Mucosa of rectum (tissue), 2 donors: ENCODE results near the gene DMD.

Experiments used
- H3K27ac ChIP-seq, 2 donors: one replicate each; pipeline ENCODE4 v1.7.0; 2013; ENCODE audit warnings: inconsistent platforms in 2 of 2, low read depth in 2 of 2, low read length in 2 of 2
- H3K27me3 ChIP-seq, 2 donors: one replicate each; pipeline ENCODE4 v1.7.0; 2013; ENCODE audit warnings: low read length in 2 of 2; ENCODE audit not compliant: control insufficient read depth in 2 of 2, insufficient read depth in 2 of 2
- H3K36me3 ChIP-seq, 2 donors: one replicate each; pipeline ENCODE4 v1.7.0; 2013; ENCODE audit warnings: low read length in 2 of 2; ENCODE audit not compliant: control insufficient read depth in 2 of 2, insufficient read depth in 2 of 2
- H3K4me1 ChIP-seq, 2 donors: one replicate each; pipeline ENCODE4 v1.7.0; 2013; ENCODE audit warnings: low read length in 2 of 2, mild to moderate bottlenecking in 1 of 2; ENCODE audit not compliant: control insufficient read depth in 2 of 2, insufficient read depth in 2 of 2
- H3K4me3 ChIP-seq, 2 donors: one replicate each; pipeline ENCODE4 v1.7.0; 2013; ENCODE audit warnings: low read length in 2 of 2
- H3K9ac ChIP-seq, 2 donors: one replicate each; pipeline ENCODE4 v1.7.0; 2013; ENCODE audit warnings: low read length in 2 of 2, low read depth in 1 of 2, mild to moderate bottlenecking in 1 of 2
- H3K9me3 ChIP-seq, 2 donors: one replicate each; pipeline ENCODE4 v1.7.0; 2013; ENCODE audit warnings: low read length in 2 of 2; ENCODE audit not compliant: control insufficient read depth in 2 of 2
- donor health status: healthy.
- donor health status: Normal muscosa, but diverticular disease.

DMD gene

DNA sequence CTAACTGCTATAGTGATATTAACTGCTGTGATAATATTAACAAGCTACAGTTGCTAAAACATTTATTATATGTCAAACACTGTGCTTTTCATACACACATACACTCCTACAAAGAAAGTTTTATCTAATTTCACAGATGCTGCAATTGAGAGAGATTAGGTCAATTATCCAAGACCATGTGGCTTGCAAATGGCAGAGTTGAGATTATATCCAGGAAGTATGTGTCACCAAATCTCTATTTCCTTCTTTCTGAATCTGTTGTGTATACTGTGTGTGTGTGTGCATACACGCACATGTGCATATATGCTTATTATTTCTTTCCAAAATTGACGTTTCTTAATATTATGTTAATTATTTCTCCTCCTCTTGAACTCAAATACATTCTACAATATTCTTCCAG lies 1363.6 kb downstream of the DMD start:
- no peak overlapping the region for H3K27ac ChIP-seq

DNA sequence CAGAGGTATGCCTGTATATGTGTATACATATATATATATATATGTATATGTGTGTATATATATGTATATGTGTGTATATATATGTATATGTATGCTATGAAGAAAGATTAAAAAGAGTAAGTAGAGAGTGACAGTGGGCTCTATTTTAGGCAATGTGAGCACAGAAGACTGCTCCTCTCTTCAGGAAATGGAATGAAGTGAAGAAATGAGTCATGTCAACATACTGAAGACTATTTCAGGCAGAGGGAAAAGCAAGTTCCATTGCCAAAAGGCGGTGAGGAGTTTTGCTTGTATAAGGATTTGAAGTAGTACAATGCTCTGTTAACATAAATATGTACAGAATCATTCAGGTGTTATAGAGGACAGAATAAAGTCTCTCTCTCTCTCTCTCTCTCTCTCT lies 1366.3 kb downstream of the DMD start:
- H3K27me3 ChIP-seq: no peaks in the 10 kb centered on the region

More for the DNA sequence above, 1363.6 kb downstream of the DMD start:
- H3K9me3 ChIP-seq: no peaks in the 10 kb centered on the region
- no peaks in the 10 kb centered on the region for H3K4me1 ChIP-seq
- H3K36me3 ChIP-seq: no peaks in the 10 kb centered on the region
- no peaks in the 10 kb centered on the region for H3K27me3 ChIP-seq
- H3K4me3 ChIP-seq: no peak overlapping the region
- no peak overlapping the region for H3K9ac ChIP-seq

DNA sequence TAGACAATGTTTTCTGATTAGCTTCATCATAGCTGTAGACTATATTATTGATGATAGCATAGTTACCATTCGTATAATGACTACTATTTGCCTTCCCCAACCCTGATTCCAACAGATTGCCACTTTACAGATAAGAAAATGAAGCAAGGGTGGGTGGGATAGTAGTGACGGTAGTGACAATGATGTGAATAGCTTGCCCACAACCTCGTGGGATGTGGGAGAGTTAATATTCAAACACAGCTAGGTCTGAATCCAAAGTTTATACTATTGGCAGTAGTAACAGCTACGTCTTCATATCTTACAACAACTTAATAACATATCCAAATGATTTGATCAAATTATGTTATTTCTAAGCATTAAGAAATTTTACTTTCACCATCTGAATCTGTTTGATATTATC lies 1372.7 kb downstream of the DMD start:
- Histone ChIP-seq H3K4me3 (no peak overlapping the region), H3K9me3 (no peaks in the 10 kb centered on the region), H3K9ac (no peak overlapping the region)

More for the DNA sequence above, 1366.3 kb downstream of the DMD start:
- Histone ChIP-seq H3K9ac (no peak overlapping the region), H3K27ac (no peak overlapping the region), H3K4me3 (no peak overlapping the region), H3K9me3 (no peaks in the 10 kb centered on the region), H3K36me3 (no peaks in the 10 kb centered on the region), H3K4me1 (no peaks in the 10 kb centered on the region)

DNA sequence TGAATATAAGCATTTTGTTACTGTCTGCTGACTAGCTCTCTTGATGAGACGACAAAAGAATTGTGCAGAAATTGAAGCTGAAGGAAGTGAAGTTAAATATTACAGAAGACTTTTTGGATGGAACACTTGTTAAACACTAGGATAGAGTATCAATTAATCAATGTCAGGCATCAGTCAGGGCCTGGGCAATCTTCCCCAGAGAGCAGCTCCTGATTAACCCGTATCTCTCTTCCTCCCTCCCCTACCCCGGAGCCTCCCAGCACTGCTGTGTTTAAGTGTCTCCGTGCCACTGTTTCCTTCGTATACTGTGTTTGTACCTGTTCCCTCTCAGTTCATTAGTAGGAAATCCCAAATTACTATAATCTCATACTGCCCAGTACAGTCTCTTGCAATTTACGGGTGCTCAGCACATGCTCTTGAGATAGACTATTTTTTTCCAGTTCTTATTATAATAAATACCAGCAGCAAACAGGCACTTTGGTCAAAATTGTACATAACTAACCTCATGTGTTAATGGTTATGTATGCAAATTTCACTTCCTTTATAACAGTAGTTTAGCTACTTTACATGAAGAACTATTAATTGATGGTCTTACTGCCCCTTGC lies 1373.8 kb downstream of the DMD start:
- Histone ChIP-seq H3K27ac (no peak overlapping the region), H3K36me3 (no peaks in the 10 kb centered on the region), H3K27me3 (no peaks in the 10 kb centered on the region), H3K4me3 (no peak overlapping the region), H3K4me1 (no peaks in the 10 kb centered on the region), H3K9me3 (no peaks in the 10 kb centered on the region), H3K9ac (no peak overlapping the region)

More for the DNA sequence above, 1372.7 kb downstream of the DMD start:
- H3K27ac ChIP-seq: no peak overlapping the region
- H3K4me1 ChIP-seq: no peaks in the 10 kb centered on the region
- no peaks in the 10 kb centered on the region for H3K36me3 ChIP-seq
- no peaks in the 10 kb centered on the region for H3K27me3 ChIP-seq

DNA sequence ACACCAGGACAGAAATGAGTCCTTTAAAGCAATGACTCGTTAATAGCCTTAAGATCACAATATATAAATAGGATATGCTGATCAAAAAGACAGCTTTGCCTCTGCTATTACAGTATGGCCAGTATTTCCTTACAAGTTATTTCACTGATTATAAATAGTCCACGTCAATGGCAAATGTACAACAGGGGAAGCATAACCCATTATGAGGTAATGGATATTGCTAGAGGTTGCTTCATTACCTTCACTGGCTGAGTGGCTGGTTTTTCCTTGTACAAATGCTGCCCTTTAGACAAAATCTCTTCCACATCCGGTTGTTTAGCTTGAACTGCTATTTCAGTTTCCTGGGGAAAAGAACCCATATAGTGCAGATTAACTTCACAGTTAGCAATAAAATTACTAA lies 1374.9 kb downstream of the DMD start:
- Histone ChIP-seq H3K9me3 (no peaks in the 10 kb centered on the region), H3K9ac (no peak overlapping the region), H3K27me3 (no peaks in the 10 kb centered on the region), H3K36me3 (no peaks in the 10 kb centered on the region), H3K4me1 (no peaks in the 10 kb centered on the region), H3K4me3 (no peak overlapping the region), H3K27ac (no peak overlapping the region)

DNA sequence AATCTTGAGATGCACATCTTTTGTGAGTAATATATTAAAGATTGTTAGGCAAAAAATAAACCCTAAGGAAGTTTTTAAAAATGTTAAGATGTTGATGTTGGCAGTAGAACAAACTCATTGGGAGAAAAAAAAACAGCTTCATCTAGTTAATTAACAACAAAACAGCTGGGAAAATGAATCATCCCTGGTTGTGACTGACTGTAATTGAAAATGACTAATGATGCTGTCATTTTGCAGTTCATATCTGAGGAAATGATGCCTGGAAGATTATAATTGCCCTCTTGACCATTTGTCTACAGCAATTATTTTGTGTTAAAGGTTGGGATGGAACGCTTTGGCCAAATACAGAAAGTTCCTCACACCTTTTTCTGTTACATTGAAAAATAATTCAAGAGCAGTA lies 1379.1 kb downstream of the DMD start:
- Histone ChIP-seq H3K9me3 (no peaks in the 10 kb centered on the region), H3K36me3 (no peaks in the 10 kb centered on the region), H3K4me1 (no peaks in the 10 kb centered on the region), H3K4me3 (no peak overlapping the region), H3K27me3 (no peaks in the 10 kb centered on the region), H3K9ac (no peak overlapping the region), H3K27ac (no peak overlapping the region)

DNA sequence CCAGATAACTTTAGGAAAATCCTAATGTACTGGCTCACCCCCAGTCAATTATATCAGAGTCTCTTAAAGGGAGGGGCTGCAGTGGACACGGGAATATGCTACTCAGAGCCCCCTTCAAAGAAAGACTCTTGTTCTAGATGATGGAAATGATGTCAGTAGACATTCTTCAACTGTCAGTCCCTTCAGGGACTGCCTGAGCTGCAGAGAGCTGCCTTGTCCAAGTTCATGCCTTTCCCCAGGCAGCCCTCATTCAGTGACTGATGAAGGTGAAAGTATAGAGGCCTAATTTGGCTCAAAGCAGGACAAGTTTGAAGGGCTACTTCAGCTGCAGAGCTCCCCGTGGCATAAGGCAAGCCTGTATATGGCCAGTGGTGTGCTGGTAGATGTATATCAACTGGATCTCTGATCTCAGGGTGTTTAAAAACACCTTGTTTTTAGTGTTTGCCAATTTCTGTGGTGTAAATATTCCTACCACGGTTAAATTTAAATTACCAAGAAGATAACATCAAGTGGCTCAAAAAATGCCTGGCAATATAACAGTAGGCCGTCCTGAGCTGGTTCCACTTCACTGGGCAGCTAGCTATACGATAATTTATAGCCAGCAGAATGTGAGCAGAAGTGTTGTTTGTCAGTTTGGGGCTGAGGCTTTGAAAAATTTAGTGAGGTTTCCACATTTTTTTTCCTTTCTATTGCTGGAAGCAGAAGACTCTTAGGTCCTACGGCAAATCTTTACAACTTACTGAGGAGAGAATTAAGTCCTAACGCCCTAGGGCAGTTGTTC lies 1390.7 kb downstream of the DMD start:
- Histone ChIP-seq H3K27ac (no peak overlapping the region), H3K4me3 (no peak overlapping the region), H3K9ac (no peak overlapping the region), H3K9me3 (no peaks in the 10 kb centered on the region), H3K27me3 (no peaks in the 10 kb centered on the region), H3K4me1 (no peaks in the 10 kb centered on the region), H3K36me3 (no peaks in the 10 kb centered on the region)

DNA sequence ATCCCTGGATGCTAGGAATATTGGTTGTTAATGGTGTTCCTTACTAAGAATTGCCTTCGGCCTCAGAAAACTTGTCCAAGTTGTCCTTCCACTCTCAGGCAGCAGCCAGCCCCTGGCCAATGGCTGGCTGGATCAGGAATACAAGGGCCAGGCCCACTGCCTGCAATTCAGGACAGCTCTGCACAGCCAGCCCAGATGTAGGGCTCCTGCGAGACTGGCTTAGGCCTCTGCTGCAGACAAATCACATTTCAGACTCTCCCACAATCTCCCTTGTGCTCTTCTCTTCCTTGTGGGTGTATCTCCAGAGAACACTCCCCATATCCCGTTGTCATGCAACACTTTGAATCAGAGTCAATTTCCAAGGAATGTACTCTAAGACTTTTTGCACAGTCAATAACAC lies 1391.9 kb downstream of the DMD start:
- no peaks in the 10 kb centered on the region for H3K27me3 ChIP-seq
- no peaks in the 10 kb centered on the region for H3K9me3 ChIP-seq
- H3K4me1 ChIP-seq: no peaks in the 10 kb centered on the region
- no peak overlapping the region for H3K4me3 ChIP-seq
- H3K9ac ChIP-seq: no peak overlapping the region
- H3K36me3 ChIP-seq: no peaks in the 10 kb centered on the region
- no peak overlapping the region for H3K27ac ChIP-seq

DNA sequence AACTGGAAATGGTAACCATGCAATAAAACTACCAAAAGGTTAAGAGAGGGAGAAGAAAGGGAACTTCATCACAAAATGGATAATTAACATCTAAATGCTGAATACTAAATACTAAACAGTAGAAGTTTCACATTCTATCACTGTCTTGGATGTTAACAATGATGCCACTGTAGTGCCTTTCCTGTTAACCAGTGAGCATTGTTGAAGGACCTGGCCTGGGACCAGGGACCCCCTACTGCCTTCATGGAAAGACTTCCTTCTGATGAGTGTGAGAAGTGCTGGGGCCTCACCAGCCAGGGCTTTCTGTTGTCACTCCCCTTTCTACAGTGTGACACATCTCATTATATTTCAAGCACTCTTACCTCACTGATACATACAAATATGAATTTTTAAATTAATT lies 1400.2 kb downstream of the DMD start:
- H3K4me3 ChIP-seq: no peak overlapping the region
- H3K4me1 ChIP-seq: no peaks in the 10 kb centered on the region
- no peak overlapping the region for H3K27ac ChIP-seq
- no peak overlapping the region for H3K9ac ChIP-seq
- H3K27me3 ChIP-seq: no peaks in the 10 kb centered on the region
- no peaks in the 10 kb centered on the region for H3K36me3 ChIP-seq
- H3K9me3 ChIP-seq: no peaks in the 10 kb centered on the region

DNA sequence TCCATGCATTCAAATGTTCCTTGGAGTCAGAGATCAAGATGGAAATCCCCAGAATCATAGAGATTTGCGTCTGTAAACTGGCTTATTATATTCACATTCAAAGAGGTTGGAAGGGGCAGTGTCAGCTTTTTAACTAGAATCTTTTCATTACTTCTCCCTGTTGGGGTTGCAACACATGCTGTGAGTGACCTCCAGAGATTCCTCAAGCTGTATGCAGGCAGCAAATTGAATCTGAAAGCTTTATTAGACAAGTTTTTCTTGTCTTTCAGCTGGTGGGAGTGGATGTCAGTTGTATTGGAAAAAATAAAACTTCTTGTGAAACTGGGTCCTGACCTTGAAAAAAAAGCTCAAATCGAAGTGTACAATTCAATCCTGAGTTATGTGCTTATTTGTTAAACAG lies 1403.0 kb downstream of the DMD start:
- no peaks in the 10 kb centered on the region for H3K27me3 ChIP-seq
- no peak overlapping the region for H3K9ac ChIP-seq
- H3K4me1 ChIP-seq: no peaks in the 10 kb centered on the region
- H3K4me3 ChIP-seq: no peak overlapping the region
- H3K27ac ChIP-seq: no peak overlapping the region
- H3K9me3 ChIP-seq: no peaks in the 10 kb centered on the region
- no peaks in the 10 kb centered on the region for H3K36me3 ChIP-seq
